ENCODE results near the gene PXMP2. TPM values are rescaled to one million over a fixed set of nuclear protein-coding genes. Genes with fewer than 3 reads are reported as not detected.

Gene PXMP2
- polyA plus RNA-seq, 3 donors, result 30.8 to 76.3 (median 39.6) TPM

DNA sequence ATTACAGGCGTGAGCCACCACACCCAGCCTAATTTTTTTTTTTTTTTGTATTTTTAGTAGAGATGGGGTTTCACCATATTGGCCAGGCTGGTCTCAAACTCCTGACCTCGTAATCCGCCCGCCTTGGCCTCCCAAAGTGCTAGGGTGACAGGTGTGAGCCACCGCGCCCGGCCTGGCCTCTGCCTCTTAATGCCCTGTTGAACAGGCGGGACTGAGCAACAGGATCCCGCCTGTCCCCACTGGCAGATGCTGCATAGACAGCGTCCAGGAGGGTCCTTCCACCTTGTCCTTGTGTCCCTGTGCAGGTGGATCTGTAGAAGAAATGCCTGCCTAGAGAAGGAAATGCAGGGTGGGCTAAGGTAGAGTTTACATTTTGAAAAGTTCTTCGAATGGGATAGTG lies 29.0 kb downstream of the PXMP2 start:
- 81 to 89% (median 88%) methylated on average over 10 to 11 of the region's 11 CpGs for WGBS, 3 donors
- no peak overlapping the region for H3K27ac ChIP-seq (ENCODE audit: low read depth, low read length)

DNA sequence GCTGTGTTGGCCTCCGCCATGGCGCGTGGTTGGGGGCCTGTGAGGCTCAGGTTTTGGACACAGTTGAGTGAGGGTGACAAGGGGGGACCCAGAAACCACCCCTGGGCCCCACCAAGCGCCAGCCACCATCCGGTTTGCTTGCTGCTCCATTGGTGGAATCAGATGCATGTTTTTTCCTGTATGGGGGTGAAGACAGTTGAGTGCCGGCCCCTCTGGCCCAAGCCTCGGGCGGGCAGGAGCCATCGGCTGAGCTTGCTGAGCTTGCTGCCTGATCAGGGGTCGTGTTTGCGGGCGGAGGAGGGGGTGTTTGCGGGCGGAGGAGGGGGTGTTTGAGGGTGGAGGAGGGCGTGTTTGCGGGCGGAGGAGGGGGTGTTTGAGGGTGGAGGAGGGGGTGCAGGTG lies 29.6 kb downstream of the PXMP2 start:
- no peak overlapping the region for H3K27ac ChIP-seq (ENCODE audit: low read depth, low read length)
- WGBS, 3 donors, result 86 to 91% (median 88%) methylated on average over 17 of the region's 17 CpGs

DNA sequence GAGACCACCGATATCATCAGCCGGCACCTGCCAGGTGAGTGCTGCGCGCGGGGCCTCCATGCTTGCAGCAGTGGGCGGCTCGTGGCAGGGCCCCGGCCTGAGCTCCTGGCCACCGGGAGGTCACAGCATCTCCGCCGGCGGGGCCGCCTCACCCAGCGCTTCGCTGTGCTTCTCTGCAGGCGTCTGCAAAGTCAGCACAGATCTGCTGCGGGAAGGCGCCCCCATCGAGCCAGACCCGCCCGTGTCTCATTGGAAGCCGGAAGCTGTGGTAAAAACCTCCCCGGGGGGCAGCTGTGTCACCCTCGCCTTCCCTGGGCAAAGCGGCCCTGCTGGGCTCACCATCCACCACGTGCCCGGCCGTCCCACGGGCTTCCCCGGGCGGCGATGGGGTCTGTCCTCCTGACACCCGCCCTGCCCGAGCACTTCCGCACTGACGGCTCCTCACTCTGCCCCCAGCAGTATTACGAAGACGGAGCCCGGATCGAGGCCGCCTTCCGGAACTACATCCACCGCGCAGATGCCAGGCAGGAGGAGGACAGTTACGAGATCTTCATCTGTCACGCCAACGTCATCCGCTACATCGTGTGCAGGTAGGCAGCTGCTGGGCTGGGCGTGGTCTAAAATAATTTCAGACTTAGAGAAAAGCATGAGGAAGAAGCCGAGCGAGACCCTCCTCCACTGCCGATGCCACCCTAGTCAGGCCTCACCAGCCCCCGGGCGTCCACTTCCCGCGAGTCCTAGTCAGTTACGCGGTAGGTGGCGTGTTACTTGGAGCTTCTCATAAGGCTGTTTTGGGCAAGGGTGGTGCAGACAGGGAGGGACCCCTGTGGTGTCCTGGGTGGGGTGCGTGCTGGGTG lies 30.4 kb downstream of the PXMP2 start:
- WGBS, 3 donors, result 94 to 95% (median 95%) methylated on average over 61 of the region's 61 CpGs
- no peak overlapping the region for H3K27ac ChIP-seq (ENCODE audit: low read depth, low read length)

DNA sequence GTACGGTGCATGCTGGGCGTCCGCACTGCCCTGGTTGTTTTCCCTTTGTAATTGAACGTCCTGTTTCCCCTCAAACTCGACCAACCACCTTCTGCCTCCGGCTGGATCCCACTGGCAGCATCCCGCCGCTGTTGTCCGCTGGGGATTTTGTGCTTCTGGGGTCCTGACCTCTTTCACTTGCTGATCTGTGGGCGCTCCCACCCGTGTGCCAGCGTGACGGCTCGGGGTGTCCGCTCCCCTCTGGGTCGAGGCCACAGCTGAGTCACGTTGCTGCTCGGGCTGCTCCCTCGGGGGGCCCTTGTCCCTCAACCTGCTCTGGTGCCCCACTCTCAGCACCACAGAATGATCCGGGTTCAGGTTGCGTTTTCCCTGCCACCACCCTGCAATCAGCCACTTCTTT lies 31.3 kb downstream of the PXMP2 start:
- 90 to 95% (median 91%) methylated on average over 16 to 21 of the region's 21 CpGs for WGBS, 3 donors

DNA sequence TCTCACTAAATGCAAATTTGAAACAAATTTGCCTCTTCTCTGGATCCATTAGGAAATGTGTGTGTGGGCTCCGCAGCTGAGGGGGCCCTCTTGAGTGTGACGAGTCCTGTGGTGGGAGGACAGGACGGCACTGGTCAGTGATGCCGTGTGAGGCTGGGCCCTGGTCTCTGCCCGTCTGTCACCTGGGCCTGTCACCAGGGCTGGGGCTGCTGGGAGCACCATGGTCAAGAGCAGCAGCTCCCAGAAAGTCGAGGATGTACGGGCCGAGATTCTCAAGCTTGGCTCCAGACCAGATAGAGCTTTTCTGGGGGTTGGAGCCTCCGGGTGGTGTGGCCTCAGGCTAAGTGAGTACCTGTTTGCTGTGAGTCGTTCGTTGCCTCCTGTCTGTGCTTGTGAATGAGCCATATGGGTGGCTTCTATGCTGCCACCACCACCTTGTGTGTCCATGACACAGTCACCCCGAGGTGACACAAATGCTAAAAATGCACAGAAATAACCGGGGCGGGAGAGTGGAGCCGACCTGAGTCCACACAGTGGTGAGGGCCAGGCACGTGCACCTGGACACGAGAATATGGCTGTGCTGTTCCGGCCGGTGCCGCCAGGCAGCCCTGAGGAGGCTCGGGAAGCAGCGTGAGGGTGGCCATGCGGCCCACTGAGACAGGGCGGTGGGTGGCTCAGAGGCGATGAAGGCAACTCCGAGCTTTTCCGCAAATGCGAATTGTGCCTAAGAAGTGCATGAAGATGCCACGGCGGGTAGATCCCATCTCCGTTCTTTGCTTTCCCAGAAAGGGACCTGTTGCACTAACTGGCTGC lies 32.0 kb downstream of the PXMP2 start:
- WGBS, 3 donors, result 92 to 94% (median 94%) methylated on average over 31 of the region's 31 CpGs

More for the DNA sequence above, 31.3 kb downstream of the PXMP2 start:
- no peak overlapping the region for H3K27ac ChIP-seq (ENCODE audit: low read depth, low read length)

DNA sequence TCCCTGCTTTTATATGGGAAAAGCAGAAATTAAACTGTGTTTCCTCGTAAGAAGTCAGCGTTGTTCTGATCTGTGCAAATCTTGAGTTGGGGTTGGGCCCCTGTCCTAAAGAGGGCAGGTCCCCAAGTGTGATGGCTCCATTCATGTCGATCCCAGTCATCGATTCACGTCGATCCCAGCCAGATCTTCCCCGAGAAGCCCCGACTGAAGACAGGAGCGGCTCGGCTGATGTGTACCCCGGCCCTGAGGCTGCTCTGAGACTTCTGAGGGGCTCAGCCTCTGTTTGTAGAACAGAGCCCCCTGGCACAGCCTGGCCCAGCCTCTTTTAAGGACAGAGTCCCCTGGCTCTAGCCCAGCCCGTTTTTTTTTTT lies 32.6 kb downstream of the PXMP2 start:
- WGBS, 3 donors, result 92 to 93% (median 92%) methylated on average over 12 of the region's 12 CpGs

More for the DNA sequence above, 32.0 kb downstream of the PXMP2 start:
- no peak overlapping the region for H3K27ac ChIP-seq (ENCODE audit: low read depth, low read length)

DNA sequence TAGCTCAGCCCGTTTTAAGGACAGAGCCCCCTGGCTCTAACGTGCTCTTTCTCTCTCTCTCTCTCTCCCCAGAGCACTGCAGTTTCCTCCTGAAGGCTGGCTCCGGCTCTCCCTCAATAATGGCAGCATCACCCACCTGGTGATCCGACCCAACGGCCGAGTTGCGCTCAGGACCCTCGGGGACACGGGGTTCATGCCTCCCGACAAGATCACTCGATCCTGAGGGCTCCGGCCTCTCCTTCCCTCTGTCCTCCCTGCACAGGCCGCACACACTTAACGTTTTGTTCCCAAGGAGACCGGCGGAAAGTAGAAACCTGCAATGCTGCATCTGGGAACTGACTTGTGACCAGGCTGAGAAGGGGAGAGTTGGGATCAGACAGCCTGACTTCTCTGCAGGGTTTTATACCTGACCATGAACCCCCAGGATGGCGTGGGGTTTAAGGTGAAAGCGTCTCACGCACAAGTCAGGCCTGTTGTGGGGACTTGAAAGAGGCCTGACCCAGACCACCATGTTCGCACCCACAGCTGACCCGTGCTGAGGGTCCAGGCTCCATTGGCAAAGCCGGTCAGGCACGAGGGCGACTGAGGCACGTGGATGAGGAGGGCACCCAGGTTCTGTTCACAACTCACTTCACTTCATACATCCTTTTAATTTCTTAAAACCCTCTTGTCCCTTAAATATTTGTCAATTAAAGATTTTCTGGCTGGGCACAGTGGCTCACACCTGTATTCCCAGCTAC lies 33.4 kb downstream of the PXMP2 start:
- WGBS, 3 donors, result 92 to 95% (median 92%) methylated on average over 25 of the region's 25 CpGs
- no peak overlapping the region for H3K27ac ChIP-seq (ENCODE audit: low read depth, low read length)

More for the DNA sequence above, 32.6 kb downstream of the PXMP2 start:
- no peak overlapping the region for H3K27ac ChIP-seq (ENCODE audit: low read depth, low read length)

DNA sequence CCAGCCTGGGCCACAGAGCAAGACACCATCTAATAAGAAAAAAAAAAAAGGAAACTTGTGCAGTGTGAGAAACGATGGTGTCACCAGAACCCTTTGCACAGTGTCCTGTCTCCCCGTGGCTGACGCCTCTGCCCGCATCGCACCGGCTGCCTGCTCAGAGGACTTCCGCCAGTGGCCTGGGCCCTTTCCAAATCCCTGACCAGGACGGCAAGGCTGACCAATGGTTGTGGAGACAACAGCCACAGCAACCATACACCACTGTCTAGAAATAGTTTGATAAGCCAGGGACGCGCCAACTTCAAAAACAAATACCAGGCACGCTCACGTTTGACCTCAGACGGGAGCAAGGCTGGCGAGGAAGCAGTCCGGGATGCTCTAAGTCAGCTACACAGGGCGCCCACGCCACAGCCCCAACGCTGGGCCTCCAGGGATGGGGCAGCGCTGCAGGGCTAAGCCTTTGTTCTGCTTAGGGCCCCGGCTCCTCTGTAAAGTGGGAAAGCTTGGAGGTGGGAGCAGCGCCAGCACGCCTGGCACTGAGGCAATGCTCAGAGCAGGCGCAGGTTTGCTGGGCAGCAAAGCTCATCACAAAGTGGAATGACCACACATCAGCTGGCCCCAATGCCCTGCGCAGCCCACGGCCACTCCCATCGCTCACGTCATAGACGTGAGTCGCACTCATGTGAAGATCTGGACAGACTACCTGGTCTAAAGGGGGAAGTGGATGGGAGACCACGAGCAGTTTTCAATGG lies 35.8 kb downstream of the PXMP2 start:
- WGBS, 3 donors, result 89 to 92% (median 91%) methylated on average over 30 of the region's 30 CpGs
- no peak overlapping the region for H3K27ac ChIP-seq (ENCODE audit: low read depth, low read length)

DNA sequence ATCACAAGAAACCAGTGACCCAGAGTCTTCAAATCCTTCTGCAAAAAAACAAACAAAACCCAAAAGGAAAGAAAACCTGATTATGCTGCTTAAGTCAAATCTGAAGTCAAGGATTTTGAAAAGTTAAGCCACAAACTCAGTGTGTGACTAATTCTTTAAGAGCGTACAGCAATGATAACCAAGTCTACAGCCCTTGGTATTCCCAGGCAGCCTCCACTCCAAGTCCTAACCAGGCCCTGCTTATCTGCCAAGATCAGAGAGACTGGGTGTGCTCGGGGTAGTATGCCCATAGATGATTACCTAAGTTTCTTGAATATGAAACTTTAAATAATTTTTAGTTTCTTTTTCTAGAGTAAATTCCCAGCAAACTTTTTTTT lies 36.4 kb downstream of the PXMP2 start:
- H3K27ac ChIP-seq (ENCODE audit: low read depth, low read length), result no peak overlapping the region
- 90 to 94% (median 91%) methylated on average over 2 of the region's 2 CpGs for WGBS, 3 donors

DNA sequence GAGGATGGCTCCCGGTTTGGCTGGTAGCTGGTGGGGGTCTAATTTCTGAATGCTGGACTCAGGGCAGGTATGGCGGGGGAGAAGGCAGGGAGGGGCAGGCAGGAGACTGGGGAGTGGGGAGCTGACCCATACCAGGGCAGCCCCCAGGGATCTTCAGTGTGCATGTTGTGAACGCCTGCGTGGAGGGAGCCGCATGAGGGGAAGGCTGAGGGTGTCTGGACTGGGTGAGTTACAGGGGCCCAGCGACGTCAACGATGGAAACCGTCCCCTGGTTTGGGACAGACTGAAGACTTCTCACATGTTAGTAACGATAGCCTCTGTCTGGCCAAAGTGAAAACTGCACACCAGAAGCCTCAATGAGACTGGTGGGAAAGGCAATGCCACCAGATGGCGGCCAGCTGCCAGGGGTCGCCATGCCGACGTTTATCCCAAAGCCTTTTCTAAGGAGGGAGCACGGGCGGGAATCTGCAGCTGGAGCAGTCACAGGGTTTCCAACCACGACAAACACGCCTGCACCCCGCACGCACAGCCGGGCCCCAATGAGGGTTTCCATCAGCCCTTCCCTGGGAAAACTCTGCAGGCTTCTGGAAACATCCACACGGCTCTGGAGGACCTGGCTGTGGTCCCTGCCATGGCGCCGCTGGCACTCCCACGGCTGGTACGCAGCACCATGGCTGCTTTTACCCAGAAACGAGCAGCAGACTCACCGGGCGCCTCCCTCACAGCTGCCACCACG lies 37.3 kb downstream of the PXMP2 start:
- H3K27ac ChIP-seq (ENCODE audit: low read depth, low read length), result no peak overlapping the region
- WGBS, 3 donors, result 91 to 92% (median 91%) methylated on average over 30 of the region's 30 CpGs

DNA sequence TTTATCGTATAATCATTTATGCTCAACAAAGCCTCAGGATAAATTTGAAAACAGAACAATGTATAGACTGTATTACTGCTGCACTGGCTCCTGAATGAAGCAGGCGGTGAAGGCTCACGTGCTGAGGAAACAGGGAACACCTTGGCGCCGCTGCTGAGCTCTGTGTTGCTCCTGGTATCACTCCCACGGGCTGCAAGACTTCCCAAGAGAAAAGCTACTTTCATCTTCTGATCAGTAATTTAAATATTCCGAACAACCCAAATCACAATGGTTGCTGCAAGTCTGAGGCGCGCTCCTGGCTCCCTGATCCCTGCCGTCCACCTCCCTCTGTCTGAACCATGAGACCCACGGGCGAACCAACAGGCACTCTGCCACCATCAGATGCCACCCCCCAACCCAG lies 39.0 kb downstream of the PXMP2 start:
- H3K27ac ChIP-seq (ENCODE audit: low read depth, low read length), result no peak overlapping the region
- WGBS, 3 donors, result 93 to 96% (median 93%) methylated on average over 12 of the region's 12 CpGs

DNA sequence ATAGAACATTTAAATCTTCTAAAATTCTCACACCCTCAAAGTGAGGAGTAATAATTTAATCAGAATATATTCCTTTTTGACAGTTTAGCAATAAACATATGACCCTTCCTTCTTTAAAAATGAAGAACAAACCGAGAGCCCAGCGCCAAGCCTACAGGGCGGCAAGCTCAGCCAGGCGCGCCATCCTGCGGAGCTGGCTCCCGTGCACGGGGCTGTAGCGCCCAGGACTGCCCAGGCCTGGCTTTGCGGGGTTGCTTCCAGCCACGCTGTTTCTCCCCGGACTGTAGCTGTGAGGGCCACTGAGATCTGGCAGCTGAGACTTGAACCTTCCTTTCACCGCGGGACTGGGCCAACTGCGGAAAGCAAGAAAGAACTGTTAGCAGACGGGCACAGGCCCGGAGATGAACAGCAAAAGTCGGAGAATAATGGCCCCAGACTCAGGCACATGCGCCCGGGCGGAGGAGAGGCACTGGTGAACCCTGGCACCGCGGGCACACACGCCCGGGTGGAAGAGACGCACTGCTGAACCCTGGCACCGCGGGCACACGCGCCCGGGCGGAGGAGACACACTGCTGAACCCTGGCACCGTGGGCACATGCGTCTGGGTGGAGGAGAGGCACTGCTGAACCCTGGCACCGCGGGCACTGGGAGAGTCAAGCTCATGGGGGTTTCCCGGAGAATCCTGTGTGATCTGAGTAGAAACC lies 39.9 kb downstream of the PXMP2 start:
- H3K27ac ChIP-seq (ENCODE audit: low read depth, low read length), result no peak overlapping the region
- 94 to 96% (median 96%) methylated on average over 37 of the region's 37 CpGs for WGBS, 3 donors

DNA sequence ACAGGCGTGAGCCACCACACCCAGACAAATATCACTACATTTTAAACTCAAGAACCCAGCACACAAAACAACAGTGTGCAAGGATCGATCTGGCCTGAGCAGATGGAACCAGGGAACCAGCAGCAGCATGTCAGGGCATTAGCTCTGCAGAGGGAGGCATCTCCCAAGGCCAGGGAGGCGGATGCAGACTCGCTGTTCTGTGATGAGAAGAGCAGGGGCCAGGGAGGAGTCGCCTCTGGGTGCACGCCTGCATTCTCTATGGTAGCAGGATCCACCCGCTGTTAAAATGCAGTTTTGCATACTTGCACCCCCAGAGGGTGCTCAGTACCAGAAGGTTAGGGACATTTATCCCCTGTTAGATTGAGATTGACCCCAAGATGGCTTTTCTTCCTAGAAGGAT lies 41.1 kb downstream of the PXMP2 start:
- WGBS, 3 donors, result 95 to 97% (median 96%) methylated on average over 7 of the region's 7 CpGs
- H3K27ac ChIP-seq (ENCODE audit: low read depth, low read length), result no peak overlapping the region

DNA sequence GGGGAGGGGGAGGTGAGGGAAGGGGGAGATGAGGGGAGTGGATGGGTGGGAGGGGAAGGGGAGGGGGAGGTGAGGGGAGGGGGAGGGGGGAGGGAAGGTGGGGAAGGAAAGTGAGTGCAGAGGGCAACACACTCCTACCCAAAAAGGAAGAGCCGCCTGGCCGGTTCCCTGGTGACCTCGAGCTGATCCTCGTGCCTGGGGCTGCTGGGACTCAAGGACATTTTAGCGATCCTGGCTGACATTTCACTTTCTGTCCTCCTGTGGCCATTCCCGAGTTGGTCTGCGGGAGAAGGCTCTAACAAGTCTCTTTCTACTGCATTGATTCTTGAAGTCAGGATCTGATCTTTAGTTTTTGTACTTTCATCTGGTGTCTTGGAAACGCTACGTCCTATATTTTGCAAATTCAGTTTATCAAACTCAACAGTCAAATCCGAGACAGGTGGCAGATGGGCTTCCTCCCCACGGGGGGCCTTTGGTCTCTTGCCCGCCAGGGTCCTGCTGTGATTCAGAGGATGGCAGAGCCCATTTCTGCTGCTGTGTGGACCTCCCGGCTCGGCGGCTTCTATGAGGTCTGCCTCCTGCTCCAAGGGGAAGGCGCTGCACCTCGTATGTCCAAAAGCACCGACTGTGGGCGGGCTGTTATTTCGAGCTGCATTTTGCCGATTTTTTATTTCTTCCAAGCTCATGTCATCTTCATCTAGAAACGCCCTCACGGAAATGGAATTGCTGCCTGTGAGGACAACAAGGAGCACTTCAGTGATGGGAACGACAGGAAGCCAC lies 42.3 kb downstream of the PXMP2 start:
- H3K27ac ChIP-seq (ENCODE audit: low read depth, low read length), result no peak overlapping the region
- WGBS, 3 donors, result 82 to 84% (median 83%) methylated on average over 24 of the region's 24 CpGs

DNA sequence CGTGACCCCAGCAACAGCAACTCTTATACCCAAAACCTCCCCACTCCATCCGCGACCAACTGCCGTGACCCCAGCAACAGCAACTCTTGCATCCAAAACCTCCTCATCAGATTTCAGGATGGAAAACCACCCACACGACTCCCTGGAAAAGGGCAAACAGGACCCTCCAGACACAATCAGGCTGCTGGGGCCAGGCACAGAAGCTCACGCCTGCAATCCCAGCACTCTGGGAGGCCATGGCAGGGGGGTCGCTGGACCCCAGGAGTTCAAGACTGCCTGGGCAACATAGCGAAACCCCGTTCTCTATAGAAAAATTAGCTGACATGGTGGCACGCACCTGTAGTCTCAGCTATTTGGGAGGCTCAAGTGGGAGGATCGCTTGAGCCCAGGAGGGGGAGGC lies 43.0 kb downstream of the PXMP2 start:
- 89 to 98% (median 96%) methylated on average over 10 to 11 of the region's 11 CpGs for WGBS, 3 donors
- no peak overlapping the region for H3K27ac ChIP-seq (ENCODE audit: low read depth, low read length)

DNA sequence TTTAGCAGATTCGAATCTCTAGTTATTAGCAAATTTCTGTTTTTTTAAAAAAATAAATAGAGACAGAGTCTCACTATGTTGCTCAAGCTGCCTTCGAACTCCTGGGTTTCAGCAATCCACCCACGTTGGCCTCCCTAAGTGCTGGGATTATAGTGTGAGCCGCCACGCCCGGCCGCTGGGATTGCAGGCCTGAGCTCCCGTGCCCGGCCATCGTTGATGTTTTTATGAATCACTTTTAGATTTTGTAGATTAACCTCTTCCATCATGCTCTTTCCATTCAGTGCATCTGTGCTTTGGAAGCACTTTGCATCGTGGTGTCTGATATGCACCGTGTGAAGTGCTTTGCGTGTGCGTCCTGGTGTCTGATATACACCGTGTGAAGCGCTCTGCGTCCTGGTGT lies 44.2 kb downstream of the PXMP2 start:
- WGBS, 3 donors, result 87 to 95% (median 91%) methylated on average over 17 of the region's 17 CpGs
- H3K27ac ChIP-seq (ENCODE audit: low read depth, low read length), result no peak overlapping the region

All from adipose tissue (tissue), 3 donors.